DOHH2 (cell line): ENCODE measurements around the gene SNHG17.

Experiments
- H3F3A ChIP-seq: fragments of 200-600 bp; sonication (generic), shearing (Covaris generic); 2 replicates; pipeline ENCODE4 v1.6.0; 2016; ENCODE audit warnings: antibody characterized with exemption, mild to moderate bottlenecking; ENCODE audit not compliant: control insufficient read depth, insufficient read depth
- H3K27ac ChIP-seq: fragments of 200-600 bp; sonication (generic); 2 replicates; pipeline ENCODE4 v1.5.1; 2014; ENCODE audit warnings: low read depth, mild to moderate bottlenecking, low read length, moderate library complexity
- H3K27me3 ChIP-seq: fragments of 200-600 bp; sonication (generic); 2 replicates; pipeline ENCODE4 v1.6.1; 2014; ENCODE audit warnings: mild to moderate bottlenecking, low read length, mixed read lengths; ENCODE audit not compliant: control insufficient read depth
- H3K36me3 ChIP-seq: fragments of 200-600 bp; sonication (generic); 2 replicates; pipeline ENCODE4 v1.6.1; 2014; ENCODE audit warnings: mild to moderate bottlenecking, low read length, moderate library complexity, mixed read lengths; ENCODE audit not compliant: control insufficient read depth
- H3K4me1 ChIP-seq: fragments of 200-600 bp; sonication (generic); 2 replicates; pipeline ENCODE4 v1.6.1; 2014; ENCODE audit warnings: mild to moderate bottlenecking, low read length, mixed read lengths; ENCODE audit not compliant: control insufficient read depth
- H3K4me2 ChIP-seq: fragments of 200-600 bp; sonication (generic); 2 replicates; pipeline ENCODE4 v1.6.0; 2014; ENCODE audit warnings: mild to moderate bottlenecking, low read length, moderate library complexity
- H3K4me3 ChIP-seq: fragments of 200-600 bp; sonication (generic); 2 replicates; pipeline ENCODE4 v1.5.1; 2014; ENCODE audit warnings: mild to moderate bottlenecking, low read length, mixed read lengths
- H3K79me2 ChIP-seq: fragments of 200-600 bp; sonication (generic); 2 replicates; pipeline ENCODE4 v1.6.1; 2014; ENCODE audit warnings: mild to moderate bottlenecking, low read length, mixed read lengths; ENCODE audit not compliant: control insufficient read depth
- H3K9me2 ChIP-seq: fragments of 200-600 bp; sonication (generic); replicated peaks from 2 replicates; pipeline ENCODE4 v1.6.1; 2014; ENCODE audit warnings: mild to moderate bottlenecking, low read length, mixed read lengths; ENCODE audit not compliant: control insufficient read depth
- H3K9me3 ChIP-seq: fragments of 200-600 bp; sonication (generic); 2 replicates; pipeline ENCODE4 v1.6.1; 2014; ENCODE audit warnings: antibody characterized with exemption, low read length, mixed read lengths; ENCODE audit not compliant: control insufficient read depth, insufficient read depth
- H4K20me1 ChIP-seq: fragments of 200-600 bp; sonication (generic); 2 replicates; pipeline ENCODE4 v1.6.0; 2014; ENCODE audit warnings: low read depth, mild to moderate bottlenecking, antibody characterized with exemption, low read length, moderate library complexity; ENCODE audit not compliant: control insufficient read depth, insufficient read depth
- EZH2phosphoT487 ChIP-seq: fragments of 200-600 bp; sonication (generic); IDR thresholded peaks from 2 replicates; pipeline ENCODE4 v1.6.1; 2017; ENCODE audit warnings: borderline replicate concordance, mild to moderate bottlenecking, antibody characterized with exemption, low read length, moderate library complexity, mixed read lengths
- TF ChIP-seq, protein P1 (sequence below): fragments of 200-600 bp; sonication (generic); IDR thresholded peaks from one replicate; pipeline ENCODE4 v1.5.1; 2014; ENCODE audit warnings: antibody characterized with exemption, mild to moderate bottlenecking, low read depth, low read length; ENCODE audit not compliant: poor library complexity, severe bottlenecking

SNHG17 gene

DNA sequence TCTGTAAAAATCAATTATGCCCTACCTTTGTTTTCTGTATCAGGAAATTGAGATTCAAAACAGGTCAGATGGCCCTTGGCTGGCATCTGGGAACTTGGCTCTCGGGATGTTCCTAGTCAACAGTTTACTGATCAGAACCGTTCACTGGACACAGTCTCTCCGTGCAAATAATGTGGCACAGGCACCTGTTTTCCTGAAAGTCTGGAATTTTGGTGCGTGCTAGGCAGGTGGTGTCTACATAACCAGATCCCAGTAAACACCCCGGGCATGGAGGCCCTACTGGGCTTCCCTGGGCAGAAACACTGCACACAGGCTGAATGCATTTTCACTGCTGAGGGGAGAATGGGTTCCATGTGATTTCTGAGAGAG, 7.5 kb downstream of the SNHG17 start:
- H3F3A ChIP-seq = peaks cover 9% of the 10 kb centered on the region
- H3K27ac ChIP-seq = no peak overlapping the region
- no peaks in the 10 kb centered on the region for H3K9me2 ChIP-seq
- no peak overlapping the region for H3K4me3 ChIP-seq
- H3K36me3 ChIP-seq = peaks cover 95% of the 10 kb centered on the region
- peaks cover 92% of the 10 kb centered on the region for H3K79me2 ChIP-seq
- H4K20me1 ChIP-seq = peaks cover 46% of the 10 kb centered on the region
- H3K27me3 ChIP-seq = no peaks in the 10 kb centered on the region
- TF ChIP-seq, protein P1, sequence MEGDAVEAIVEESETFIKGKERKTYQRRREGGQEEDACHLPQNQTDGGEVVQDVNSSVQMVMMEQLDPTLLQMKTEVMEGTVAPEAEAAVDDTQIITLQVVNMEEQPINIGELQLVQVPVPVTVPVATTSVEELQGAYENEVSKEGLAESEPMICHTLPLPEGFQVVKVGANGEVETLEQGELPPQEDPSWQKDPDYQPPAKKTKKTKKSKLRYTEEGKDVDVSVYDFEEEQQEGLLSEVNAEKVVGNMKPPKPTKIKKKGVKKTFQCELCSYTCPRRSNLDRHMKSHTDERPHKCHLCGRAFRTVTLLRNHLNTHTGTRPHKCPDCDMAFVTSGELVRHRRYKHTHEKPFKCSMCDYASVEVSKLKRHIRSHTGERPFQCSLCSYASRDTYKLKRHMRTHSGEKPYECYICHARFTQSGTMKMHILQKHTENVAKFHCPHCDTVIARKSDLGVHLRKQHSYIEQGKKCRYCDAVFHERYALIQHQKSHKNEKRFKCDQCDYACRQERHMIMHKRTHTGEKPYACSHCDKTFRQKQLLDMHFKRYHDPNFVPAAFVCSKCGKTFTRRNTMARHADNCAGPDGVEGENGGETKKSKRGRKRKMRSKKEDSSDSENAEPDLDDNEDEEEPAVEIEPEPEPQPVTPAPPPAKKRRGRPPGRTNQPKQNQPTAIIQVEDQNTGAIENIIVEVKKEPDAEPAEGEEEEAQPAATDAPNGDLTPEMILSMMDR = no peak
- no peak for TF ChIP-seq EZH2phosphoT487
- no peaks in the 10 kb centered on the region for H3K9me3 ChIP-seq
- H3K4me2 ChIP-seq = no peak overlapping the region
- peaks cover 16% of the 10 kb centered on the region for H3K4me1 ChIP-seq

DNA sequence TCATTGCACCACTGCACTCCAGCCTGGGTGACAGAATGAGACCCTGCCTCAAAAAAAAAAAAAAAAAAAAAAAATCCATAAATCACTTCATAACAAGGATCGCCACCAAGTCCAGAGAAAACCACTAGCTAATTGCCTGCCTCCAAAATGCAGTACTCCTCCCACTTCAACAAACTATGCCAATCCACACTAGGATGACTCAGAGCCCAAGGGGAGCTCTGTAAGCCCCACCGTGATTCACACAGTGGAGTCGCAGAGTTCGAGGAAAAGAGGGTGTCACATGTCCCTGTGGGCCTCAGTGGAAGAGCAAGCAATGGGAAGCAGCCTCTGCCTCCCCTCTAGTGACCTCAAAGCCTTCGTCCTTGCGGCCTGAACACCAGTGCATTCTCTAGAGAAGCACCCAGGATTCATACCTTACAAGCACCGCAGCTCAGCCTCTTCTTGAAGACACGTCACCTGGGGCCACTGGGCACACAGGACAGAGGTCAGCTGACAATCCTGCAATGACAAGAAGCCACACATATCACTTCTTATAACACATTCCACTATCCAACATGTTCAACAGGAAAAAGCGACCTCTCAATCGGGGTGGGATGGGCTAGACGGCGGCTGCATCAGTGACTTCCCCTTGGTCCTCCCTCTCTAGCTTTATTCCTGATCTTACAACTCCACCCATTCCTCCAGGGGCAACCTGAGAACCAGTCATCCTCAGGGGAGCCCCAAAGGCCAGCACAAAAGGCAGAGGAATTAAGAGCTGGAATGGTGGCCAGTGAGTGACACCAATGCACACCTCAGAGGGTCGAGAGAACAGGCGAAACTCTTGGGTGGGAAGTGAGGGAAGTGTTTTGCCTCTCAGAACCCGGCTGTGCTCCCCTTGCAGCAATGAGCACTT, 8.9 kb downstream of the SNHG17 start:
- H3K27ac ChIP-seq = no peak overlapping the region
- H4K20me1 ChIP-seq = peaks cover 35% of the 10 kb centered on the region
- peaks cover 2% of the 10 kb centered on the region for H3K4me1 ChIP-seq
- no peak overlapping the region for H3K4me2 ChIP-seq
- TF ChIP-seq EZH2phosphoT487 = no peak
- TF ChIP-seq, protein P1 = no peak
- peaks cover 83% of the 10 kb centered on the region for H3K79me2 ChIP-seq
- H3K9me3 ChIP-seq = no peaks in the 10 kb centered on the region
- peaks cover 95% of the 10 kb centered on the region for H3K36me3 ChIP-seq
- H3K9me2 ChIP-seq = no peaks in the 10 kb centered on the region
- no peaks in the 10 kb centered on the region for H3K27me3 ChIP-seq
- H3F3A ChIP-seq = peaks cover 9% of the 10 kb centered on the region
- H3K4me3 ChIP-seq = no peak overlapping the region

DNA sequence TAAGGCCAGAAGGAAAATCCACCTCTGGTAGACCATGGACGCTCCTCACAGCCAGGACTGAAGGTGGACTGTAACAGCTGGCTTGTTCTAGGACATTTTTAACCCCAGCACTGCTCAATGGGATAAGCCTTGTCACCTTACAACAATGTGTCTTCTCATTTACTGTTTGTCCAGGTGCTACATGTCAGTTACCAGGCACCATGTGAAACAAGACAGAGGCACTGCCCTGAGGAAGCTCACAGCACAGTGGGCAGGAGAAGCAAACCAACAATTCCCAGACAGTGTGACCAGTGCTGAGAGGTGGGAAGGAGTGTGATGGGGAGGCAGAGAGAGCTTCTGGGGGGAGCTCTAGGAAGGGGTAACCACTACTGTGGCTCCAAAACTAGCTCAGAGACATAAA, 10.7 kb downstream of the SNHG17 start:
- no peaks in the 10 kb centered on the region for H3K9me2 ChIP-seq
- no peak for TF ChIP-seq EZH2phosphoT487
- TF ChIP-seq, protein P1 = no peak
- H3K4me1 ChIP-seq = no peaks in the 10 kb centered on the region
- H3K4me2 ChIP-seq = no peak overlapping the region
- peaks cover 31% of the 10 kb centered on the region for H4K20me1 ChIP-seq
- H3K27me3 ChIP-seq = no peaks in the 10 kb centered on the region
- no peaks in the 10 kb centered on the region for H3K9me3 ChIP-seq
- no peak overlapping the region for H3K4me3 ChIP-seq
- H3K79me2 ChIP-seq = peaks cover 68% of the 10 kb centered on the region
- H3F3A ChIP-seq = peaks cover 19% of the 10 kb centered on the region
- H3K36me3 ChIP-seq = peaks cover 100% of the 10 kb centered on the region
- no peak overlapping the region for H3K27ac ChIP-seq
